D721Med (cell line): ENCODE results near the gene TMC5.
A peak's percentile ranks its signal among the peaks of the same experiment; 100 is the strongest.

Source experiments
- DNase-seq: peaks from one replicate; pipeline ENCODE4 v3.0.0; 2011; ENCODE audit warnings: low spot score; ENCODE audit not compliant: insufficient read length
- FAIRE-seq: peaks from 2 replicates; lab custom pipeline; 2011; peaks lifted over from hg19 to GRCh38; lab: Jason Lieb, UNC
- TF ChIP-seq, protein P1 (sequence below): IDR thresholded peaks from 2 replicates; pipeline ENCODE4 v1.5.1; 2012; ENCODE audit warnings: mild to moderate bottlenecking, control low read depth; ENCODE audit not compliant: insufficient read depth; ENCODE audit errors: missing control alignments

The TMC5 gene

DNA sequence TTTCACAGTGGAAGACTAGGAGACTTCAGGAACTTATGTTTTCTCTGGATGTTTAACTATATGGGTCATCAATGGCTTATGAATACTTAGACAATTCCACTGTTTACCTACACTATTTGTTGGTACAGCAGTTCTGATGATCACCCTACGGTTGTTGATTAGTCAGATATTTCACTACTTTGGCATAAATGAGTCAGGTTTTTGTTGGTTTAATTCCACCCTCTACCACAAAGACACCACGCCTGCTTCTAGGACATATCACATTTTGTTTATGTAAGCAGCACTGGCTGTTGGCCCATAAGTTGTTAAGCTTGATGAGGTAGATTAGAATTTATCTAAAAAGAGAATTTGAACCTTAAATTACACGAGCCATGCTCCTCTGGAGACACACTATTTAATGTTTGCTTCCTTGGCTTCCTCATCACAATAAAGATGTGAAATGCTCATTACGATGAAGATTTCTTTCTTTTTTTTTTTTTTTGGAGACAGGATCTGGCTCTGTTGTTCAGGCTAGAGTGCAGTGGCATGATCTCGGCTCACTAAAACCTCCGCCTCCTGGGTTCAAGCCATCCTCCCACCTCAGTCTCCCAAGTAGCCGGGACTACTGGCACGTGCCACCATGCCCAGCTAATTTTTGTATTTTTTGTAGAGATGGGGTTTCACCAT is 99.9 kb downstream of the TMC5 start:
- no peak for DNase-seq
- FAIRE-seq = no peak
- TF ChIP-seq, protein P1, sequence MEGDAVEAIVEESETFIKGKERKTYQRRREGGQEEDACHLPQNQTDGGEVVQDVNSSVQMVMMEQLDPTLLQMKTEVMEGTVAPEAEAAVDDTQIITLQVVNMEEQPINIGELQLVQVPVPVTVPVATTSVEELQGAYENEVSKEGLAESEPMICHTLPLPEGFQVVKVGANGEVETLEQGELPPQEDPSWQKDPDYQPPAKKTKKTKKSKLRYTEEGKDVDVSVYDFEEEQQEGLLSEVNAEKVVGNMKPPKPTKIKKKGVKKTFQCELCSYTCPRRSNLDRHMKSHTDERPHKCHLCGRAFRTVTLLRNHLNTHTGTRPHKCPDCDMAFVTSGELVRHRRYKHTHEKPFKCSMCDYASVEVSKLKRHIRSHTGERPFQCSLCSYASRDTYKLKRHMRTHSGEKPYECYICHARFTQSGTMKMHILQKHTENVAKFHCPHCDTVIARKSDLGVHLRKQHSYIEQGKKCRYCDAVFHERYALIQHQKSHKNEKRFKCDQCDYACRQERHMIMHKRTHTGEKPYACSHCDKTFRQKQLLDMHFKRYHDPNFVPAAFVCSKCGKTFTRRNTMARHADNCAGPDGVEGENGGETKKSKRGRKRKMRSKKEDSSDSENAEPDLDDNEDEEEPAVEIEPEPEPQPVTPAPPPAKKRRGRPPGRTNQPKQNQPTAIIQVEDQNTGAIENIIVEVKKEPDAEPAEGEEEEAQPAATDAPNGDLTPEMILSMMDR = no peak

DNA sequence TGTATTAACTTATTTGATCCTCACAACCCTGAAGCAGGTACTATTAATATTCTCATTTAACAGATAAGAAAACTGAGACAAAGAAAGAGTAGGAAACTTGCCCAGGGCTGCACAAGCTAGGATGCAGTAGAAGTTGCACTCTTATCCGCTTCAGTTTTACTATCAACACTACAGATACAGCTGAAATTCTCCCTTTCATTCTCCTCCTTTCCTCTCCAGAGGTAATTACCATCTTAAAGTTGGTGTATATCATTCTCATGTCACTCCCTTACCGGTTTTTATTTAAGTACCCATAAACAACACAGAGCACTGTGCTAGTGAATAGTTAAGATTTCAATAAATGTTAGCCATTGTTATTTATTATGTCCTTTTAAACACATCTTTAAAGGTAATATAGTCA is 100.7 kb downstream of the TMC5 start:
- DNase-seq (no peak), FAIRE-seq (no peak)
- TF ChIP-seq, protein P1 = no peak

DNA sequence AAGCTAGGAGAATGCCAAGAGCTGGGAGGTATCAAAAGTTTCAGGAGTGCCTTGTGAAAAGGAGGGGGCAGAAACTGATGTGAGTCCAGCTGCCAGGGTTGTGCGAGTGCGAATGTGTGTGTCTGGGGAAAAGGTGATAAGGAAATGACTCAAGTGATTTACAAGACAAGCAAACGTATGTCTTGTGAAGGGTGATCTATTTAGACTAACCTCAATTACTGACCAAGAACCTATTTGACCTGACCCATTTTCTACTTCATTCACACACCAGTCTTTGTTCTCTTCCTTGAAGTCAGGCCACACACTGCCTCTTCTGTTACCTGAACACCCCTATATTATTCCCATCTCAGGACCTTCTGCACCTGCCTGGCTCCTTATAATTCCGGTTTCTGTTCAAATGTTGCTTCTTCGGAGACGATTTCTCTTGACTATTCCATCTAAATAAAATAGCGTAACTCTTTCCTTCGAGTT is 103.2 kb downstream of the TMC5 start:
- no peak for DNase-seq
- TF ChIP-seq, protein P1 = no peak
- no peak for FAIRE-seq

- FAIRE-seq (no peak), DNase-seq (peak; percentile 66)
- TF ChIP-seq, protein P1 = peak; percentile 32
These were observed 104.1 kb downstream of the TMC5 start, which contains the start of gene GDE1 for GRCh38 chr16:19521471-19522396. TSS of gene GDE1 (minus strand) at chr16:19522098. CDS start at chr16:19521964, 134 bp downstream.

DNA sequence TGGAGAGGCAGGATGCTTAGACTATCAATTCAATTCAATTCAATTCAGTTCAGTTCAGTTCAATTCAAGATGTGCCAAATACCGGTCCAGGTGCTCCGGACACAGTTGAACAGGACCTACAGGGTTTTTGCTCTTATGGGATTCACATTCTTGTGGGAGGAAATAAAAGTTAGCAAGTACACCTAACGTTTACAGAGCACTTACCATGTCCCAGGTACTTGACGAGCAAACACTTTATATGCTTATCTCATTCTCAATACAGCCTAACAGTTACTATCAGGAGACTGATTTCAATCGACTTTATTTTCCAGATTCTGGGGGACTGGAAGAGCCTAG is 104.7 kb downstream of the TMC5 start:
- TF ChIP-seq, protein P1 = no peak
- no peak for FAIRE-seq
- DNase-seq = no peak

DNA sequence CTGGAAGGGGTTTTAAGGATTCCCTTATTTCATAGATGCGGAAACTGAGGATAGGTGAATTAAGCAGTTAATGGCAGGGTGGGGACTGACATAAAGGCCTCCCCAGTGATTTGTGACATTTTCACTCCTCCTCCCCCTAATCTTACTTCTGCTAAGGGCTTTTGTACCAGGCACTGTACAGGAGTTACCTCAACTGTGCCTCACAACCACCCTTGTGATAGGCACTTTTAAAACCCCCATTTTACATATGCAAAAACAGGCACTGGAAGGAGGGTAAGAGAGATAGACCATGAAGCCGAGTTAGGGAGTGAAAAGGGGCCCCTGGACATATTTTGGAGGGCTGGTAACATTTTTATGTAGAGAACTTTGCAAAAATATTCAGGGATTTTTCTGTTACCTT is 105.1 kb downstream of the TMC5 start:
- DNase-seq = no peak
- TF ChIP-seq, protein P1 = no peak
- no peak for FAIRE-seq
